H9 (cell line): ENCODE results near the gene DEPDC5. TPM values are rescaled to one million over a fixed set of nuclear protein-coding genes. Genes with fewer than 3 reads are reported as not detected.

Experiments
- DNase-seq: peaks from one replicate; pipeline ENCODE4 v3.0.0-alpha.2; 2017
- H2AFZ ChIP-seq: one replicate; pipeline ENCODE4 v1.6.1; 2013; ENCODE audit warnings: mild to moderate bottlenecking, low read length, control low read depth, moderate library complexity
- H2AK5ac ChIP-seq: 2 replicates; pipeline ENCODE4 v1.6.1; 2013; ENCODE audit warnings: low read length, control low read depth, mixed read lengths; ENCODE audit not compliant: insufficient read length
- H2BK120ac ChIP-seq: one replicate; pipeline ENCODE4 v1.6.1; 2013; ENCODE audit warnings: low read depth, mild to moderate bottlenecking, low read length, control low read depth, inconsistent platforms; ENCODE audit not compliant: poor library complexity, severe bottlenecking
- H2BK12ac ChIP-seq: 2 replicates; pipeline ENCODE4 v1.6.1; 2013; ENCODE audit warnings: low read length, control low read depth, mixed read lengths, low read depth; ENCODE audit not compliant: insufficient read length
- H2BK15ac ChIP-seq: 2 replicates; pipeline ENCODE4 v1.6.1; 2013; ENCODE audit warnings: low read depth, low read length, control low read depth
- H2BK20ac ChIP-seq: one replicate; pipeline ENCODE4 v1.6.1; 2013; ENCODE audit warnings: low read depth, mild to moderate bottlenecking, low read length, control low read depth, inconsistent platforms; ENCODE audit not compliant: poor library complexity, severe bottlenecking
- H2BK5ac ChIP-seq: 2 replicates; pipeline ENCODE4 v1.6.1; 2013; ENCODE audit warnings: low read length, control low read depth, mixed read lengths; ENCODE audit not compliant: insufficient read length
- H3K14ac ChIP-seq: 2 replicates; pipeline ENCODE4 v1.6.1; 2013; ENCODE audit warnings: low read length, control low read depth; ENCODE audit not compliant: insufficient read depth
- H3K18ac ChIP-seq: 2 replicates; pipeline ENCODE4 v1.6.1; 2013; ENCODE audit warnings: low read depth, mild to moderate bottlenecking, mixed read lengths, low read length, control low read depth; ENCODE audit not compliant: insufficient read length
- H3K23ac ChIP-seq: 2 replicates; pipeline ENCODE4 v1.6.1; 2013; ENCODE audit warnings: low read length, control low read depth, mixed read lengths, low read depth; ENCODE audit not compliant: insufficient read length
- H3K23me2 ChIP-seq: 2 replicates; pipeline ENCODE4 v1.6.1; 2013; ENCODE audit warnings: low read depth, mild to moderate bottlenecking, mixed read lengths, low read length, control low read depth; ENCODE audit not compliant: insufficient read length, poor library complexity, severe bottlenecking
- H3K27ac ChIP-seq: 2 replicates; pipeline ENCODE4 v1.5.1; 2013; ENCODE audit warnings: low read length, control low read depth, mixed read lengths, low read depth; ENCODE audit not compliant: insufficient read length
- H3K27me3 ChIP-seq: 2 replicates; pipeline ENCODE4 v1.6.1; 2013; ENCODE audit warnings: low read length, control low read depth, inconsistent platforms; ENCODE audit not compliant: insufficient read depth
- H3K4ac ChIP-seq: 2 replicates; pipeline ENCODE4 v1.6.1; 2013; ENCODE audit warnings: low read depth, mild to moderate bottlenecking, control low read depth, inconsistent platforms, low read length, moderate library complexity
- H3K4me1 ChIP-seq: 2 replicates; pipeline ENCODE4 v1.6.1; 2013; ENCODE audit warnings: low read length, control low read depth, inconsistent platforms; ENCODE audit not compliant: insufficient read depth
- H3K4me2 ChIP-seq: 2 replicates; pipeline ENCODE4 v1.6.1; 2013; ENCODE audit warnings: low read length, control low read depth, mixed read lengths; ENCODE audit not compliant: insufficient read length, insufficient read depth
- H3K56ac ChIP-seq: 2 replicates; pipeline ENCODE4 v1.6.1; 2013; ENCODE audit warnings: low read depth, mild to moderate bottlenecking, mixed read lengths, low read length, control low read depth; ENCODE audit not compliant: insufficient read length
- H3K79me1 ChIP-seq: 2 replicates; pipeline ENCODE4 v1.6.1; 2013; ENCODE audit warnings: low read depth, mild to moderate bottlenecking, moderate library complexity, low read length, control low read depth, inconsistent platforms; ENCODE audit not compliant: insufficient read depth, poor library complexity, severe bottlenecking
- H3K79me2 ChIP-seq: 2 replicates; pipeline ENCODE4 v1.6.1; 2013; ENCODE audit warnings: low read length, control low read depth, inconsistent platforms; ENCODE audit not compliant: insufficient read depth
- H3K9ac ChIP-seq: 2 replicates; pipeline ENCODE4 v1.6.1; 2013; ENCODE audit warnings: low read length, control low read depth, mixed read lengths; ENCODE audit not compliant: insufficient read length; ENCODE audit errors: extremely low read depth
- H3K9me3 ChIP-seq: one replicate; pipeline ENCODE4 v1.6.1; 2013; ENCODE audit warnings: low read depth, low read length, inconsistent platforms; ENCODE audit not compliant: control insufficient read depth
- H3T11ph ChIP-seq: one replicate; pipeline ENCODE4 v1.6.1; 2013; ENCODE audit warnings: mild to moderate bottlenecking, low read length, control low read depth, inconsistent platforms
- H4K20me1 ChIP-seq: one replicate; pipeline ENCODE4 v1.6.1; 2013; ENCODE audit not compliant: control insufficient read depth, insufficient read length, insufficient read depth
- H4K5ac ChIP-seq: 2 replicates; pipeline ENCODE4 v1.6.1; 2013; ENCODE audit warnings: low read depth, mild to moderate bottlenecking, mixed read lengths, low read length, control low read depth; ENCODE audit not compliant: insufficient read length
- H4K8ac ChIP-seq: replicated peaks from 2 replicates; pipeline ENCODE4 v1.6.1; 2013; ENCODE audit warnings: low read length, control low read depth, mixed read lengths, low read depth; ENCODE audit not compliant: insufficient read length
- H4K91ac ChIP-seq: 2 replicates; pipeline ENCODE4 v1.6.1; 2013; ENCODE audit warnings: low read depth, mild to moderate bottlenecking, moderate library complexity, mixed read lengths, low read length, control low read depth; ENCODE audit not compliant: insufficient read length
- H3K27ac Mint-ChIP-seq, 3 experiments: 2 replicates in 2 of 3; 3 replicates in 1 of 3; pipeline ENCODE4 v1.8.0; 2020 to 2021; ENCODE audit warnings: mixed read lengths in 3 of 3, mild to moderate bottlenecking in 1 of 3, moderate library complexity in 1 of 3
- H3K27me3 Mint-ChIP-seq: 2 replicates; pipeline ENCODE4 v1.8.0; 2021; ENCODE audit warnings: low read depth, mild to moderate bottlenecking, moderate library complexity, mixed read lengths
- H3K36me3 Mint-ChIP-seq, 3 experiments: 2 replicates in 2 of 3; 3 replicates in 1 of 3; pipeline ENCODE4 v1.8.0; 2020 to 2021; ENCODE audit warnings: low read depth in 3 of 3, mixed read lengths in 3 of 3; ENCODE audit not compliant: insufficient read depth in 1 of 3
- H3K4me1 Mint-ChIP-seq, 2 experiments: 2 replicates each; pipeline ENCODE4 v1.8.0; 2020; ENCODE audit warnings: mixed read lengths in 2 of 2
- H3K4me3 Mint-ChIP-seq, 2 experiments: 2 replicates in 1 of 2; 3 replicates in 1 of 2; pipeline ENCODE4 v1.8.0; 2020 to 2021; ENCODE audit warnings: mild to moderate bottlenecking in 2 of 2, mixed read lengths in 2 of 2, moderate library complexity in 1 of 2
- H3K9me3 Mint-ChIP-seq, 2 experiments: 2 replicates in 1 of 2; 3 replicates in 1 of 2; pipeline ENCODE4 v1.8.0; 2020; ENCODE audit warnings: mild to moderate bottlenecking in 2 of 2, mixed read lengths in 2 of 2, moderate library complexity in 1 of 2
- WGBS: extraction: QIAGEN DNeasy Blood & Tissue Kit; methylation state at CpG from one replicate; pipeline ENCODE4 v1.1.7; 2013; ENCODE audit warnings: missing lambda C conversion rate, low lambda C conversion rate, mixed read lengths; ENCODE audit not compliant: insufficient read length; ENCODE audit errors: extremely low coverage; 5-methylcytosine and 5-hydroxymethylcytosine counted together
- total RNA-seq: library from RNA; stranded (reverse); gene quantifications from 2 replicates; pipeline ENCODE4 v1.2.1, GENCODE V29; 2021
- TF ChIP-seq, protein P1 (sequence below): fragments of 200-600 bp; sonication (generic); conservative IDR thresholded peaks from 3 replicates; pipeline ENCODE4 v1.8.0; 2021; ENCODE audit warnings: antibody characterized with exemption, mild to moderate bottlenecking

Gene DEPDC5
- total RNA-seq, 1 experiment from 2014 or later = 29.2 TPM

DNA sequence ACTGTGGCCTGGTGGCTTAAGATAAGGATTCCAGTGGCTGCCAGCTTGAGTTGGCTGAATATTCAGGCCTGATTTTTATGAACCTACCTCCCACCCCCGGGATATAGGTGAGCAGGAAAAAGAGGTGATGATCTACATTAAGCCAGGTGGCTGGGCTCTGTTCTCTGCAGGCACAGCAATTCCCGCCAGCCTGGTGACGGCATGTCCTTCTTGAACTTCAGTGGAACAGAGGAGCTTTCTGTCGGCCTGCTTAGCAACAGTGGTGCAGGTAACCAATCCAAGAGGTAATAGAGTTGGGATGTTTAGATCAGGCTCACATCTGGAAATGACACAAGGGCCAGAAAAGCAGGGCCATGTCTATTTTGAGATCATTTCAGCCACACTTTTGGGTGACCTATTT, 68.7 kb downstream of the DEPDC5 start:
- no peaks in the 10 kb centered on the region for H3K4me1 Mint-ChIP-seq
- H3K9me3 Mint-ChIP-seq = no peaks in the 10 kb centered on the region
- H3K4me2 ChIP-seq = no peak overlapping the region
- no peak overlapping the region for H2BK12ac ChIP-seq
- no peak overlapping the region for H3K27ac ChIP-seq
- no peak overlapping the region for H3K23ac ChIP-seq
- no peaks in the 10 kb centered on the region for H3K27me3 ChIP-seq
- no peak for DNase-seq
- no peak overlapping the region for H3K4ac ChIP-seq
- no peak overlapping the region for H2BK5ac ChIP-seq
- H3K9ac ChIP-seq = no peak overlapping the region
- H3K79me2 ChIP-seq = no peaks in the 10 kb centered on the region
- H2AFZ ChIP-seq = no peak overlapping the region
- no peak overlapping the region for H3K18ac ChIP-seq
- peaks cover 19 to 70% (median 40%) of the 10 kb centered on the region in 3 experiments; a peak in 6 of 7 replicates for H3K36me3 Mint-ChIP-seq
- H4K8ac ChIP-seq = no peak overlapping the region
- H3K4me1 ChIP-seq = no peaks in the 10 kb centered on the region
- H2BK15ac ChIP-seq = no peak overlapping the region
- no peak overlapping the region for H2BK120ac ChIP-seq
- H3K56ac ChIP-seq = no peak overlapping the region
- TF ChIP-seq, protein P1, sequence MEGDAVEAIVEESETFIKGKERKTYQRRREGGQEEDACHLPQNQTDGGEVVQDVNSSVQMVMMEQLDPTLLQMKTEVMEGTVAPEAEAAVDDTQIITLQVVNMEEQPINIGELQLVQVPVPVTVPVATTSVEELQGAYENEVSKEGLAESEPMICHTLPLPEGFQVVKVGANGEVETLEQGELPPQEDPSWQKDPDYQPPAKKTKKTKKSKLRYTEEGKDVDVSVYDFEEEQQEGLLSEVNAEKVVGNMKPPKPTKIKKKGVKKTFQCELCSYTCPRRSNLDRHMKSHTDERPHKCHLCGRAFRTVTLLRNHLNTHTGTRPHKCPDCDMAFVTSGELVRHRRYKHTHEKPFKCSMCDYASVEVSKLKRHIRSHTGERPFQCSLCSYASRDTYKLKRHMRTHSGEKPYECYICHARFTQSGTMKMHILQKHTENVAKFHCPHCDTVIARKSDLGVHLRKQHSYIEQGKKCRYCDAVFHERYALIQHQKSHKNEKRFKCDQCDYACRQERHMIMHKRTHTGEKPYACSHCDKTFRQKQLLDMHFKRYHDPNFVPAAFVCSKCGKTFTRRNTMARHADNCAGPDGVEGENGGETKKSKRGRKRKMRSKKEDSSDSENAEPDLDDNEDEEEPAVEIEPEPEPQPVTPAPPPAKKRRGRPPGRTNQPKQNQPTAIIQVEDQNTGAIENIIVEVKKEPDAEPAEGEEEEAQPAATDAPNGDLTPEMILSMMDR = no peak
- H3K27me3 Mint-ChIP-seq = no peaks in the 10 kb centered on the region
- no peak overlapping the region; a peak in 1 of 7 replicates for H3K27ac Mint-ChIP-seq
- no peak overlapping the region for H4K91ac ChIP-seq
- H3T11ph ChIP-seq = no peak overlapping the region
- H3K23me2 ChIP-seq = no peaks in the 10 kb centered on the region
- H3K9me3 ChIP-seq = no peaks in the 10 kb centered on the region
- no peak overlapping the region for H2AK5ac ChIP-seq
- H4K20me1 ChIP-seq = no peaks in the 10 kb centered on the region
- H3K79me1 ChIP-seq = no peaks in the 10 kb centered on the region
- no peak overlapping the region for H4K5ac ChIP-seq
- WGBS = no CpG with 5 or more reads among the region's 4 CpGs
- H3K4me3 Mint-ChIP-seq = no peak overlapping the region
- no peak overlapping the region for H3K14ac ChIP-seq
- H2BK20ac ChIP-seq = no peak overlapping the region
